Spleen (tissue), 11 donors: ENCODE data around the gene PRKCG. TPM values are rescaled to one million over a fixed set of nuclear protein-coding genes. Genes with fewer than 3 reads are reported as not detected.

Experiments
- DNase-seq: peaks from one replicate; pipeline ENCODE4 v3.0.0-alpha.2; 2020
- H3K27ac ChIP-seq, 8 donors: fragments of 200-600 bp; sonication (generic) in 7 of 8; 1 replicate in 4 of 8; 2 replicates in 4 of 8; pipeline versions ENCODE4 v1.5.0 to v1.8.0; 2016 to 2021; ENCODE audit warnings: inconsistent platforms in 4 of 8, mild to moderate bottlenecking in 4 of 8, moderate library complexity in 1 of 8
- H3K27me3 ChIP-seq, 7 donors: fragments of 200-600 bp; sonication (generic) in 6 of 7; replicated peaks in 1 of 7; 1 replicate in 4 of 7; 2 replicates in 3 of 7; pipeline versions ENCODE4 v1.5.0 to v1.8.0; 2016 to 2021; ENCODE audit warnings: inconsistent platforms in 3 of 7, mild to moderate bottlenecking in 1 of 7
- H3K36me3 ChIP-seq, 6 donors: fragments of 200-600 bp; sonication (generic) in 5 of 6; 1 replicate in 4 of 6; 2 replicates in 2 of 6; pipeline versions ENCODE4 v1.5.0 to v1.8.0; 2016 to 2021; ENCODE audit warnings: inconsistent platforms in 2 of 6
- H3K4me1 ChIP-seq, 6 donors: fragments of 200-600 bp; sonication (generic) in 5 of 6; 1 replicate in 3 of 6; 2 replicates in 3 of 6; pipeline versions ENCODE4 v1.5.0 to v1.8.0; 2016 to 2021; ENCODE audit warnings: inconsistent platforms in 3 of 6
- H3K4me3 ChIP-seq, 8 donors: fragments of 200-600 bp; sonication (generic) in 7 of 8; 1 replicate in 4 of 8; 2 replicates in 4 of 8; pipeline versions ENCODE4 v1.5.0 to v1.8.0; 2016 to 2021; ENCODE audit warnings: inconsistent platforms in 4 of 8, mild to moderate bottlenecking in 4 of 8, moderate library complexity in 2 of 8
- H3K9me3 ChIP-seq, 8 donors: fragments of 200-600 bp; sonication (generic) in 7 of 8; 1 replicate in 4 of 8; 2 replicates in 4 of 8; pipeline versions ENCODE4 v1.5.0 to v1.8.0; 2016 to 2021; ENCODE audit warnings: inconsistent platforms in 4 of 8
- POLR2A ChIP-seq, 3 donors: fragments of 450-650 bp; IDR thresholded peaks; one replicate each; pipeline ENCODE4 v1.5.1; 2017; ENCODE audit warnings: antibody characterized with exemption in 3 of 3, mild to moderate bottlenecking in 1 of 3
- POLR2AphosphoS5 ChIP-seq, 3 donors: sonication (generic); formaldehyde crosslinking; IDR thresholded peaks; one replicate each; pipeline ENCODE4 v1.5.1; 2017; ENCODE audit warnings: antibody characterized with exemption in 3 of 3
- WGBS, 5 donors: extraction: QIAGEN DNeasy Blood & Tissue Kit in 3 of 5; methylation state at CpG; one replicate each; pipeline versions ENCODE4 v1.1.5 to v1.1.7; 2013 to 2018; 5-methylcytosine and 5-hydroxymethylcytosine counted together
- intact Hi-C: fragments of 100-400 bp; cut with DNase I; formaldehyde crosslinking; loops from one replicate; pipeline ENCODE4 v1.15.0; 2023; ENCODE audit warnings: low total_unique reads
- polyA plus RNA-seq, 3 donors: library from polyadenylated mRNA; stranded (reverse); fragments of 200-250 nt; gene quantifications; one replicate each; pipeline ENCODE4 v1.2.1, GENCODE V29; 2013
- total RNA-seq, 7 donors: library from RNA; depleted of rRNA in 3 of 7; stranded (reverse); fragments of >200 nt in 3 of 7; fragmentation: NEBNext Ultra II Directional in 4 of 7; extraction: Animal tissue kit (Norgen Biotek cat#: 25700) in 4 of 7; gene quantifications; one replicate each; pipeline versions ENCODE4 v1.1.0 to v1.2.1, GENCODE V29; 2016 to 2021
- TF ChIP-seq, protein P1 (sequence below), 11 experiments: fragments of 200-600 bp in 7 of 11; fragments of 450-650 bp in 4 of 11; sonication (generic) in 4 of 11; IDR thresholded peaks in 8 of 11; conservative IDR thresholded peaks in 3 of 11; 1 replicate in 7 of 11; 2 replicates in 4 of 11; pipeline versions ENCODE4 v1.4.0 to v1.8.0; 2016 to 2021; ENCODE audit warnings: antibody characterized with exemption in 11 of 11, inconsistent platforms in 4 of 11, mild to moderate bottlenecking in 1 of 11
- donor health status: healthy with polysubstance abuse.
- donor health status: DM: no; HTN: no; CAD: no; lungs with moderate emphysema.
- donor health status: DM: no; HTN: no; CAD: no.
- donor health status: Bipolar disorder and iron deficiency.
- donor health status: healthy.
- donor health status: DM: no; HTN: no; CAD: no.
- donor health status: DM: yes; HTN: yes; CAD: no.

PRKCG gene
- total and polyA plus RNA-seq, 10 donors, result 0.17 TPM; not detected in 9

DNA sequence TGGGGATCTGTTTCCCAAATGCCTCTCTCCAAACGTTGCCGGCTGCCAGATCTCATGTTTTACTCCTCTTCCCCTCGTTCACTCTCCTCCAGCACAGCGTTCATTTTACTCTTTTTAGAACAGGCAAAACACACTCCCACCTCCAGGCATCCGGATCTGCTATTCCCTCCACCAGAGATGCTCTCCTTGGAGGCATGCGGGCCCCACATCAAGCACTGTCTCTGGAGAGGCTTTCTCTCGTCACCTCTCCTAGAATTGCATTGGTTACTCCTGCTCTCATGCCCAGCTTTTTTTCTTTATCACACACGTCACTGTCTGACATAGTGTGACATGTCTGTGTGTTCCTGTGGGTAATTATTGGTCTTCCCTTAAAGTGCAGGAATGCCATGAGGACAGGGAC, 34.4 kb upstream of the PRKCG start:
- Histone ChIP-seq H3K27me3 (peaks cover 0 to 80% (median 0%) of the 10 kb centered on the region in 7 donors), H3K9me3 (no peaks in the 10 kb centered on the region), H3K4me3 (no peak overlapping the region), H3K27ac (no peak overlapping the region), H3K4me1 (peaks cover 0 to 66% (median 11%) of the 10 kb centered on the region in 6 donors), H3K36me3 (no peaks in the 10 kb centered on the region)
- TF ChIP-seq POLR2AphosphoS5 (IDR thresholded peaks at IDR 0.05) (no peak), POLR2A (IDR thresholded peaks at IDR 0.05) (no peak)
- TF ChIP-seq, protein P1, sequence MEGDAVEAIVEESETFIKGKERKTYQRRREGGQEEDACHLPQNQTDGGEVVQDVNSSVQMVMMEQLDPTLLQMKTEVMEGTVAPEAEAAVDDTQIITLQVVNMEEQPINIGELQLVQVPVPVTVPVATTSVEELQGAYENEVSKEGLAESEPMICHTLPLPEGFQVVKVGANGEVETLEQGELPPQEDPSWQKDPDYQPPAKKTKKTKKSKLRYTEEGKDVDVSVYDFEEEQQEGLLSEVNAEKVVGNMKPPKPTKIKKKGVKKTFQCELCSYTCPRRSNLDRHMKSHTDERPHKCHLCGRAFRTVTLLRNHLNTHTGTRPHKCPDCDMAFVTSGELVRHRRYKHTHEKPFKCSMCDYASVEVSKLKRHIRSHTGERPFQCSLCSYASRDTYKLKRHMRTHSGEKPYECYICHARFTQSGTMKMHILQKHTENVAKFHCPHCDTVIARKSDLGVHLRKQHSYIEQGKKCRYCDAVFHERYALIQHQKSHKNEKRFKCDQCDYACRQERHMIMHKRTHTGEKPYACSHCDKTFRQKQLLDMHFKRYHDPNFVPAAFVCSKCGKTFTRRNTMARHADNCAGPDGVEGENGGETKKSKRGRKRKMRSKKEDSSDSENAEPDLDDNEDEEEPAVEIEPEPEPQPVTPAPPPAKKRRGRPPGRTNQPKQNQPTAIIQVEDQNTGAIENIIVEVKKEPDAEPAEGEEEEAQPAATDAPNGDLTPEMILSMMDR (IDR thresholded peaks at IDR 0.05 in 8 of 11, conservative IDR thresholded peaks at IDR 0.05 in 3 of 11), result no peak
- no peak for DNase-seq
- intact Hi-C loops, result no loop called here
- 60 to 77% (median 66%) methylated on average over 8 of the region's 8 CpGs for WGBS, 5 donors

- DNase-seq, result no peak
- 24 to 28% (median 26%) methylated on average over 11 of the region's 11 CpGs for WGBS, 5 donors
- H3K9me3 ChIP-seq, result no peaks in the 10 kb centered on the region
- intact Hi-C loops, result no loop called here
- H3K27me3 ChIP-seq, result peaks cover 0 to 85% (median 0%) of the 10 kb centered on the region in 7 donors
- no peak overlapping the region for H3K4me3 ChIP-seq
- peaks cover 0 to 74% (median 13%) of the 10 kb centered on the region in 6 donors for H3K4me1 ChIP-seq
- peak in 1 of 3 donors; percentile 20 for TF ChIP-seq POLR2AphosphoS5 (IDR thresholded peaks at IDR 0.05)
- TF ChIP-seq, protein P1 (IDR thresholded peaks at IDR 0.05 in 8 of 11, conservative IDR thresholded peaks at IDR 0.05 in 3 of 11), result no peak
- no peaks in the 10 kb centered on the region for H3K36me3 ChIP-seq
- H3K27ac ChIP-seq, result peak overlapping the region in 7 of 8 donors; percentile 3 to 86 (median 56)
Observed at GRCh38 chr19:53849237-53849676, 32.7 kb upstream of the PRKCG start.

GRCh38 chr19:53853707-53854106, 28.3 kb upstream of the PRKCG start:
- H3K27me3 ChIP-seq, result peaks cover 0 to 68% (median 0%) of the 10 kb centered on the region in 7 donors
- 35 to 56% (median 48%) methylated on average over 2 of the region's 2 CpGs for WGBS, 5 donors

GRCh38 chr19:53864308-53864836, 17.6 kb upstream of the PRKCG start:
- intact Hi-C loops, result no loop called here
- WGBS, 5 donors, result 87 to 96% (median 91%) methylated on average over 6 of the region's 6 CpGs
- TF ChIP-seq POLR2A (IDR thresholded peaks at IDR 0.05) (no peak), POLR2AphosphoS5 (IDR thresholded peaks at IDR 0.05) (no peak)
- no peaks in the 10 kb centered on the region for H3K36me3 ChIP-seq
- peaks cover 0 to 44% (median under 1%) of the 10 kb centered on the region in 7 donors for H3K27me3 ChIP-seq
- H3K4me1 ChIP-seq, result peaks cover 14 to 45% (median 35%) of the 10 kb centered on the region in 6 donors
- H3K27ac ChIP-seq, result no peak overlapping the region
- no peaks in the 10 kb centered on the region for H3K9me3 ChIP-seq
- no peak for DNase-seq
- H3K4me3 ChIP-seq, result no peak overlapping the region

More at GRCh38 chr19:53853707-53854106, 28.3 kb upstream of the PRKCG start:
- DNase-seq, result no peak
- no peaks in the 10 kb centered on the region for H3K36me3 ChIP-seq
- TF ChIP-seq POLR2AphosphoS5 (IDR thresholded peaks at IDR 0.05) (no peak), POLR2A (IDR thresholded peaks at IDR 0.05) (no peak)
- TF ChIP-seq, protein P1 (IDR thresholded peaks at IDR 0.05 in 8 of 11, conservative IDR thresholded peaks at IDR 0.05 in 3 of 11), result no peak
- no peak overlapping the region for H3K4me3 ChIP-seq
- H3K27ac ChIP-seq, result no peak overlapping the region
- no peaks in the 10 kb centered on the region for H3K9me3 ChIP-seq
- intact Hi-C loops, result no loop called here
- peaks cover 0 to 51% (median 13%) of the 10 kb centered on the region in 6 donors for H3K4me1 ChIP-seq
